RWPE1 (cell line): Measurements from ENCODE around the gene ESF1.

Experiments
- CTCF ChIA-PET: fragments of 350-600 bp; sonication (Branson Sonifier 250); formaldehyde crosslinking; extraction: SDS; loops from one replicate; lab custom pipeline; 2021; lab: Yijun Ruan, JAX
- POLR2A ChIA-PET: fragments of 400-600 bp; formaldehyde crosslinking; extraction: SDS; loops from one replicate; lab custom pipeline; 2020; ENCODE audit warnings: antibody characterized with exemption; ENCODE audit not compliant: low non-redundant PET; lab: Yijun Ruan, JAX
- DNase-seq: peaks from one replicate; pipeline ENCODE4 v3.0.0; 2012; ENCODE audit warnings: low spot score
- H3K27ac ChIP-seq: fragments of 450-650 bp; 2 replicates; pipeline ENCODE4 v1.5.1; 2017
- CTCF ChIP-seq: fragments of 450-650 bp; conservative IDR thresholded peaks from 2 replicates; pipeline ENCODE4 v1.5.1; 2017; ENCODE audit warnings: low read depth, mild to moderate bottlenecking

Gene ESF1

GRCh38 chr20:13783528-13783927 lies 1.2 kb downstream of the ESF1 start:
- H3K27ac ChIP-seq: no peak overlapping the region
- ChIA-PET CTCF (interaction anchor here (0.6 to 0.7 kb wide), 3 partner anchors 14 to 182 kb away, joined by 3 to 6 read pairs (median 3); no protein-coding TSS in a partner anchor), POLR2A (no interaction called here)
- TF ChIP-seq CTCF: no peak
- no peak for DNase-seq

- H3K27ac ChIP-seq: no peak overlapping the region
- ChIA-PET POLR2A (interaction anchor here (1.0 kb wide), 1 partner anchor 9 kb away, joined by 3 read pairs; no protein-coding TSS in a partner anchor), CTCF (no interaction called here)
- TF ChIP-seq CTCF: no peak
- DNase-seq: no peak
Observed at GRCh38 chr20:13778827-13779226, 5.9 kb downstream of the ESF1 start.

GRCh38 chr20:13777171-13777601 lies 7.5 kb downstream of the ESF1 start:
- no peak for DNase-seq
- no peak for TF ChIP-seq CTCF
- POLR2A ChIA-PET: no interaction called here
- CTCF ChIA-PET: interaction anchor here (0.6 to 0.8 kb wide), 3 partner anchors 39 to 587 kb away, joined by 3 to 4 read pairs (median 3); no protein-coding TSS in a partner anchor
- H3K27ac ChIP-seq: no peak overlapping the region

GRCh38 chr20:13775867-13776266 lies 8.9 kb downstream of the ESF1 start:
- ChIA-PET POLR2A (no interaction called here), CTCF (no interaction called here)
- DNase-seq: no peak
- H3K27ac ChIP-seq: no peak overlapping the region
- TF ChIP-seq CTCF: no peak

GRCh38 chr20:13772529-13772928 lies 12.2 kb downstream of the ESF1 start:
- DNase-seq: no peak
- ChIA-PET CTCF (interaction anchor here (0.6 to 1.0 kb wide), 8 partner anchors 9 to 655 kb away, joined by 3 to 4 read pairs (median 4); partner anchors contain the start of gene TASP1), POLR2A (no interaction called here)
- H3K27ac ChIP-seq: no peak overlapping the region
- TF ChIP-seq CTCF: no peak

GRCh38 chr20:13771853-13772453 lies 12.8 kb downstream of the ESF1 start:
- ChIA-PET CTCF (interaction anchor here (0.6 to 1.0 kb wide), 14 partner anchors 8 to 1865 kb away, joined by 3 to 11 read pairs (median 4); partner anchors contain the start of genes NDUFAF5 and TASP1), POLR2A (no interaction called here)
- TF ChIP-seq CTCF: peak; percentile 76
- H3K27ac ChIP-seq: no peak overlapping the region
- peak; percentile 21 for DNase-seq
